Thyroid gland (tissue), 4 donors: ENCODE data around the gene DUOX1.

ENCODE experiments used
- POLR2A ChIP-seq, 2 donors: fragments of 450-650 bp; IDR thresholded peaks; one replicate each; pipeline ENCODE4 v1.6.1; 2017; ENCODE audit warnings: antibody characterized with exemption in 2 of 2, mild to moderate bottlenecking in 2 of 2, moderate library complexity in 1 of 2
- TF ChIP-seq, protein P1 (sequence below), 6 experiments: fragments of 200-600 bp in 3 of 6; fragments of 450-650 bp in 3 of 6; sonication (generic) in 3 of 6; IDR thresholded peaks; one replicate each; pipeline ENCODE4 v1.5.1; 2016 to 2019; ENCODE audit warnings: antibody characterized with exemption in 6 of 6, mild to moderate bottlenecking in 2 of 6, inconsistent platforms in 1 of 6, moderate library complexity in 1 of 6

DNA sequence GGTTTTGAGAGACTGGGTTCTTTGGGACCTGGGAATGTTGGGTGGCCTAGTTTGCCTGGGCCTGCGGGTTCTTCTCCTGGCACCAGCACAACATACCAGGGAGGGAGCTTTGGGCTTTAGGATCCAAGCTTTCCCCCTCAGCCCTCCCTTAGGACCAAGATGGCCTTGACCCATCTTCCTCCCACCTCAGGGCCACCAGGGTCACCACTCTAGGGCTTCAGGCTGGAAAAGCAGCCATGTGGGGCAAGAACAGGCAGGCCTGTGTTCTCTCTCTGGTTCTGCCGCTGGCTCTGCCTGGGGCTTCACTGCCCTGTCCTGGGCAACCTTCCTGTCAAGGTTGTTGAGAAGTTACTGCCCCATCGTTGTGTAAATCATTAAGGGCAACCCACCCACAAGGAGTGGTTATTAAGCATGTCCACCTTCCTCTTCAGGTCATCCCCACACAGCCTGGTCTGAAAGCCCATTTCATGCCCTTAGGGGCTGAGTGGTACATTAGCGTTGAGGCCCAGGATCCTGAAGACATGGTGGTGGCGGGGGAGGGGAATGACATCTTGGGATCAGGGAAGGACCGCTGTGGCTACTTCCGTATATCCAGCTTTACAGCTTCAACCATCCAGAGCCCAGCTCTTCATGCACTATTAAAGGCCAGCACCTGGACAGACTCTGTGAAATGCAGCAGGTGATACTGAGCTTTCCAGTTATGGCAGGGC is 652 bp downstream of the DUOX1 start:
- TF ChIP-seq, protein P1, sequence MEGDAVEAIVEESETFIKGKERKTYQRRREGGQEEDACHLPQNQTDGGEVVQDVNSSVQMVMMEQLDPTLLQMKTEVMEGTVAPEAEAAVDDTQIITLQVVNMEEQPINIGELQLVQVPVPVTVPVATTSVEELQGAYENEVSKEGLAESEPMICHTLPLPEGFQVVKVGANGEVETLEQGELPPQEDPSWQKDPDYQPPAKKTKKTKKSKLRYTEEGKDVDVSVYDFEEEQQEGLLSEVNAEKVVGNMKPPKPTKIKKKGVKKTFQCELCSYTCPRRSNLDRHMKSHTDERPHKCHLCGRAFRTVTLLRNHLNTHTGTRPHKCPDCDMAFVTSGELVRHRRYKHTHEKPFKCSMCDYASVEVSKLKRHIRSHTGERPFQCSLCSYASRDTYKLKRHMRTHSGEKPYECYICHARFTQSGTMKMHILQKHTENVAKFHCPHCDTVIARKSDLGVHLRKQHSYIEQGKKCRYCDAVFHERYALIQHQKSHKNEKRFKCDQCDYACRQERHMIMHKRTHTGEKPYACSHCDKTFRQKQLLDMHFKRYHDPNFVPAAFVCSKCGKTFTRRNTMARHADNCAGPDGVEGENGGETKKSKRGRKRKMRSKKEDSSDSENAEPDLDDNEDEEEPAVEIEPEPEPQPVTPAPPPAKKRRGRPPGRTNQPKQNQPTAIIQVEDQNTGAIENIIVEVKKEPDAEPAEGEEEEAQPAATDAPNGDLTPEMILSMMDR (IDR thresholded peaks at IDR 0.05): no peak
- no peak for TF ChIP-seq POLR2A (IDR thresholded peaks at IDR 0.05)
